ENCODE results near the gene AFDN. TPM values are rescaled to one million over a fixed set of nuclear protein-coding genes. Genes with fewer than 3 reads are reported as not detected.

Gene AFDN
- total RNA-seq, 1 donor from 2014 or later: 357 TPM

- Histone ChIP-seq H2AFZ (replicated peaks) (no peak overlapping the region), H4K20me1 (ENCODE audit: low read depth) (no peaks in the 10 kb centered on the region), H3K36me3 (no peaks in the 10 kb centered on the region), H3K4me1 (no peaks in the 10 kb centered on the region), H3K4me3 (no peak overlapping the region), H3K27me3 (no peaks in the 10 kb centered on the region), H3K9me3 (ENCODE audit: low read depth) (no peaks in the 10 kb centered on the region), H3F3A (ENCODE audit: low read depth) (peaks cover 10% of the 10 kb centered on the region), H3K79me2 (ENCODE audit: low read depth) (no peaks in the 10 kb centered on the region), H3K9ac (no peak overlapping the region), H3K27ac (no peak overlapping the region), H3K4me2 (no peak overlapping the region)
- no peak for DNase-seq (ENCODE audit: low spot score)
- Mint-ChIP-seq H3K36me3 (peaks cover 8% of the 10 kb centered on the region), H3K4me3 (no peak overlapping the region), H3K27me3 (ENCODE audit: insufficient read depth, low read depth) (peaks cover 11% of the 10 kb centered on the region), H3K4me1 (peaks cover 8% of the 10 kb centered on the region), H3K27ac (no peak overlapping the region), H3K9me3 (peaks cover 23% of the 10 kb centered on the region)
- no peak for TF ChIP-seq EZH2phosphoT487 (IDR thresholded peaks at IDR 0.05)
- TF ChIP-seq CTCF (IDR thresholded peaks at IDR 0.05): no peak
- no peak for TF ChIP-seq EZH2 (IDR thresholded peaks at IDR 0.05)
Observed at GRCh38 chr6:167987396-167988153, 160.9 kb downstream of the AFDN start.

GRCh38 chr6:167988154-167988495 lies 161.4 kb downstream of the AFDN start:
- Mint-ChIP-seq H3K4me1 (peaks cover 8% of the 10 kb centered on the region), H3K27ac (no peak overlapping the region), H3K36me3 (peaks cover 8% of the 10 kb centered on the region), H3K27me3 (ENCODE audit: insufficient read depth, low read depth) (peaks cover 11% of the 10 kb centered on the region), H3K9me3 (peaks cover 23% of the 10 kb centered on the region), H3K4me3 (no peak overlapping the region)
- Histone ChIP-seq H2AFZ (replicated peaks) (no peak overlapping the region), H3K27me3 (no peaks in the 10 kb centered on the region), H3K4me3 (no peak overlapping the region), H3K9ac (no peak overlapping the region), H4K20me1 (ENCODE audit: low read depth) (no peaks in the 10 kb centered on the region), H3F3A (ENCODE audit: low read depth) (peaks cover 10% of the 10 kb centered on the region), H3K4me1 (no peaks in the 10 kb centered on the region), H3K9me3 (ENCODE audit: low read depth) (no peaks in the 10 kb centered on the region), H3K27ac (no peak overlapping the region), H3K36me3 (no peaks in the 10 kb centered on the region), H3K4me2 (no peak overlapping the region), H3K79me2 (ENCODE audit: low read depth) (no peaks in the 10 kb centered on the region)
- DNase-seq (ENCODE audit: low spot score): no peak
- TF ChIP-seq EZH2 (IDR thresholded peaks at IDR 0.05) (no peak), EZH2phosphoT487 (IDR thresholded peaks at IDR 0.05) (no peak), CTCF (IDR thresholded peaks at IDR 0.05) (no peak)

GRCh38 chr6:167988945-167989841 lies 162.5 kb downstream of the AFDN start:
- Histone ChIP-seq H3K27me3 (no peaks in the 10 kb centered on the region), H2AFZ (replicated peaks) (no peak overlapping the region), H3K9ac (no peak overlapping the region), H3K27ac (no peak overlapping the region), H3F3A (ENCODE audit: low read depth) (peaks cover 4% of the 10 kb centered on the region), H3K9me3 (ENCODE audit: low read depth) (no peaks in the 10 kb centered on the region), H3K36me3 (no peaks in the 10 kb centered on the region), H4K20me1 (ENCODE audit: low read depth) (no peaks in the 10 kb centered on the region), H3K4me1 (no peaks in the 10 kb centered on the region), H3K79me2 (ENCODE audit: low read depth) (no peaks in the 10 kb centered on the region), H3K4me3 (no peak overlapping the region), H3K4me2 (no peak overlapping the region)
- peaks cover 10% of the 10 kb centered on the region for H3K27me3 Mint-ChIP-seq (ENCODE audit: insufficient read depth, low read depth)
- no peak for DNase-seq (ENCODE audit: low spot score)
- H3K27ac Mint-ChIP-seq: no peak overlapping the region
- peaks cover 19% of the 10 kb centered on the region for H3K9me3 Mint-ChIP-seq
- H3K4me1 Mint-ChIP-seq: peaks cover 4% of the 10 kb centered on the region
- H3K36me3 Mint-ChIP-seq: peaks cover 4% of the 10 kb centered on the region
- TF ChIP-seq EZH2phosphoT487 (IDR thresholded peaks at IDR 0.05) (no peak), EZH2 (IDR thresholded peaks at IDR 0.05) (no peak), CTCF (IDR thresholded peaks at IDR 0.05) (no peak)
- no peak overlapping the region for H3K4me3 Mint-ChIP-seq

All from neural progenitor cell (in vitro differentiated cells).